Type B pancreatic cell (in vitro differentiated cells): ENCODE data around the gene C1R. TPM values are rescaled to one million over a fixed set of nuclear protein-coding genes. Genes with fewer than 3 reads are reported as not detected.

ENCODE experiments used
- DNase-seq: peaks from one replicate; pipeline ENCODE4 v3.0.0; 2021; ENCODE audit warnings: mixed read lengths; ENCODE audit not compliant: unreplicated experiment; ENCODE audit errors: extremely low spot score
- H3K27ac Mint-ChIP-seq: 2 replicates; pipeline ENCODE4 v1.8.0; 2021; ENCODE audit warnings: mild to moderate bottlenecking, mixed read lengths
- H3K27me3 Mint-ChIP-seq: 2 replicates; pipeline ENCODE4 v1.8.0; 2021; ENCODE audit warnings: mixed read lengths
- H3K36me3 Mint-ChIP-seq: 2 replicates; pipeline ENCODE4 v1.8.0; 2021; ENCODE audit warnings: mixed read lengths
- H3K4me1 Mint-ChIP-seq: one replicate; pipeline ENCODE4 v1.8.0; 2021; ENCODE audit warnings: mixed read lengths; ENCODE audit not compliant: unreplicated experiment
- H3K4me3 Mint-ChIP-seq: 2 replicates; pipeline ENCODE4 v1.8.0; 2021; ENCODE audit warnings: mild to moderate bottlenecking, mixed read lengths
- H3K9me3 Mint-ChIP-seq: 2 replicates; pipeline ENCODE4 v1.8.0; 2021; ENCODE audit warnings: mixed read lengths
- total RNA-seq: library from RNA; stranded (reverse); gene quantifications from 2 replicates; pipeline ENCODE4 v1.2.1, GENCODE V29; 2021; ENCODE audit warnings: low replicate concordance
- TF ChIP-seq, protein P1 (sequence below): fragments of 200-600 bp; sonication (generic); conservative IDR thresholded peaks from 2 replicates; pipeline ENCODE4 v1.5.0; 2021; ENCODE audit warnings: antibody characterized with exemption, mild to moderate bottlenecking

The C1R gene
- total RNA-seq, 1 donor from 2014 or later, result 6.5 TPM

DNA sequence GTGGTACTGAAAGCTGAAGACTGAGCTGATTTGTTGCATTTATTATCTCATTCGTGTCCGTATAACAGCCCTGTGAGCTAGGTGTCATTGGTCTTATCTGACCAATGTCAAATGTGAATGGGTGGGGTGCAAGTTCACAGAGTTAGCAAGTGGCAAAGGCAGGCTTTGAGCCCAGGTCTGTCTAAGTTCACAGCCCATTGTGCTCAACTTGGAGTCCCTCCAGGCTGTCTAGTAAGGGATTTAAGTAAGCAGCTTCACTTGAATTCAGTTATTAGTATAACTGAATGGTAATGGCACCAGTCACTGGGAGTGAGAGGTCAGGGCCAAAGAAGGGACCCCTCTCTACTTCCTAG, 23.3 kb downstream of the C1R start:
- no peak overlapping the region for H3K27ac Mint-ChIP-seq
- TF ChIP-seq, protein P1, sequence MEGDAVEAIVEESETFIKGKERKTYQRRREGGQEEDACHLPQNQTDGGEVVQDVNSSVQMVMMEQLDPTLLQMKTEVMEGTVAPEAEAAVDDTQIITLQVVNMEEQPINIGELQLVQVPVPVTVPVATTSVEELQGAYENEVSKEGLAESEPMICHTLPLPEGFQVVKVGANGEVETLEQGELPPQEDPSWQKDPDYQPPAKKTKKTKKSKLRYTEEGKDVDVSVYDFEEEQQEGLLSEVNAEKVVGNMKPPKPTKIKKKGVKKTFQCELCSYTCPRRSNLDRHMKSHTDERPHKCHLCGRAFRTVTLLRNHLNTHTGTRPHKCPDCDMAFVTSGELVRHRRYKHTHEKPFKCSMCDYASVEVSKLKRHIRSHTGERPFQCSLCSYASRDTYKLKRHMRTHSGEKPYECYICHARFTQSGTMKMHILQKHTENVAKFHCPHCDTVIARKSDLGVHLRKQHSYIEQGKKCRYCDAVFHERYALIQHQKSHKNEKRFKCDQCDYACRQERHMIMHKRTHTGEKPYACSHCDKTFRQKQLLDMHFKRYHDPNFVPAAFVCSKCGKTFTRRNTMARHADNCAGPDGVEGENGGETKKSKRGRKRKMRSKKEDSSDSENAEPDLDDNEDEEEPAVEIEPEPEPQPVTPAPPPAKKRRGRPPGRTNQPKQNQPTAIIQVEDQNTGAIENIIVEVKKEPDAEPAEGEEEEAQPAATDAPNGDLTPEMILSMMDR, result no peak
- H3K9me3 Mint-ChIP-seq, result no peaks in the 10 kb centered on the region
- DNase-seq, result no peak
- no peaks in the 10 kb centered on the region for H3K36me3 Mint-ChIP-seq
- no peaks in the 10 kb centered on the region for H3K4me1 Mint-ChIP-seq
- H3K27me3 Mint-ChIP-seq, result peaks cover 39% of the 10 kb centered on the region
- H3K4me3 Mint-ChIP-seq, result no peak overlapping the region

DNA sequence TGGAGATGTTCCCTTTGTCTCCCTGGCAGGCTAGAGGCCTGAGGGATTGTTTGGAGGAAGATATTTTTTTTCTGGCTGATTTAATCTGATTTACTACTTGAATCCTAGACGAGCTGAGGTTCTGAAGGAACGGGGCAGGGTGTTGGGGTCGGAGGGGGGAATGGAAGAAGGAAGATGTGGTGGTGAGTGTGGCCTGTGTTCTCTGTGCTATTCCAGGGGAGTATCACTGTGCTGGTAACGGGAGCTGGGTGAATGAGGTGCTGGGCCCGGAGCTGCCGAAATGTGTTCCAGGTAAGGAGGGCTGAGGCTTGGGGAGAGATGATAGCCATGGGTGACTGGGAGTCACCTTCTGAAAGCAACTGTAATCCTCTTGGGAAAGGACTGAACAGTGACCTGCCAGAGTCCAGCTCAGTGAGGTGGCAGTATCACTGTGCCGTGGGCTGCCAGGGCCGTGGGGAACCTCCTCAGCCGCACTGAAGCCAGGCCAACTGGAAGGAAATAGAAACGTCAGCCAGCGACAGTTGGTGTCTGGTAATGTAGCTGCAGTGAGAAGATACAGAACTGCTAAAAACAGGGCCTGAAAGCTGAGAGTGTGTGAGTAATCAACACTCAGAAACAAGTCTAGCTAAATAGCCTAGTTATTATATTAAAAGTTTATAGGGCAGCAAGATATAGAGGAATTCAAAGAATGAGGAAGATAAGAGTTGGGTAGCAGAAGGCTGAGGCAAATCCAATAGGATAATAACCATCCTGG, 23.8 kb downstream of the C1R start:
- H3K27me3 Mint-ChIP-seq, result peaks cover 33% of the 10 kb centered on the region
- no peaks in the 10 kb centered on the region for H3K36me3 Mint-ChIP-seq
- H3K27ac Mint-ChIP-seq, result no peak overlapping the region
- TF ChIP-seq, protein P1, result no peak
- no peak for DNase-seq
- no peaks in the 10 kb centered on the region for H3K9me3 Mint-ChIP-seq
- H3K4me1 Mint-ChIP-seq, result no peaks in the 10 kb centered on the region
- H3K4me3 Mint-ChIP-seq, result no peak overlapping the region

DNA sequence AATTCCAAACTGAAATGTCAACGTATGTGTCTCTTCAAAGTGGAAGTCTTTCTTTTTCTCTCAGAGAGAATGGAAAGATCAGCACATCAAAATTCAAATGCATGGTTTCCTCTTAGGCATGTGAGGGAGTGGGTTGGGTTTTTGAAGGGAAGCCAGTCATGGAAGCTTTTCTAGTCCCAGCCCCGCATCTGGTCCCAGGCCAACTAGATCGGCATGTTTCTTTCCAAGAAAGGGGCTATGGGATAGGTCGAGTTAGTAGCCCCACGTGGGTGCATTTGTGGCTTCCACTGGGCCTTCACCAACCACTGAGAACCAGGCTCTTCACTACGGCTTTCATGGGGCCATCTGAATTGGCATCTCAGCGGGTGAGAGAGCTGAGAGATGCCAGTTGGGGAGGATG, 25.1 kb downstream of the C1R start:
- no peak for DNase-seq
- no peak overlapping the region for H3K4me3 Mint-ChIP-seq
- no peak overlapping the region for H3K27ac Mint-ChIP-seq
- H3K4me1 Mint-ChIP-seq, result no peaks in the 10 kb centered on the region
- H3K9me3 Mint-ChIP-seq, result no peaks in the 10 kb centered on the region
- H3K27me3 Mint-ChIP-seq, result peaks cover 35% of the 10 kb centered on the region
- TF ChIP-seq, protein P1, result no peak
- no peaks in the 10 kb centered on the region for H3K36me3 Mint-ChIP-seq

DNA sequence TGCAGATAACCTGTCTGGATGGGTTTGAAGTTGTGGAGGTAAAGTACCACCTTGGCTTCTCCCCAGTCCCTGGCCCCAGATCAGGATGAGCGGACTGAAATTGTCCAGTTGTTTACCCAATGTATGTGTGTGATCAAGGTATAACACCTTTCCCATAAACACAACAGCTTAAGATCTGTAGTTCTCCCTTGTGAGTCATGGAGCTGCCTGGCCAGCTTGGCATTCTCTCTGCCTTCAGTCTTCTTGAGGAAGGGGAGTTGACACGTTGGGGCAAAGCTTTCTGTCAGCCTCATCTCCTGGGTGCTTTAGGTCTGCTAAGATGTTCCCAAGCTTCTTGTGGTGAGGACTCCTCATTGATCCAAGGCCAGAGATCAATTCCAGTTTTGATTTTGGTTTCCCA, 25.6 kb downstream of the C1R start:
- Mint-ChIP-seq H3K9me3 (no peaks in the 10 kb centered on the region), H3K27me3 (peaks cover 30% of the 10 kb centered on the region), H3K27ac (no peak overlapping the region), H3K4me1 (no peaks in the 10 kb centered on the region), H3K4me3 (no peak overlapping the region), H3K36me3 (no peaks in the 10 kb centered on the region)
- TF ChIP-seq, protein P1, result no peak
- no peak for DNase-seq

DNA sequence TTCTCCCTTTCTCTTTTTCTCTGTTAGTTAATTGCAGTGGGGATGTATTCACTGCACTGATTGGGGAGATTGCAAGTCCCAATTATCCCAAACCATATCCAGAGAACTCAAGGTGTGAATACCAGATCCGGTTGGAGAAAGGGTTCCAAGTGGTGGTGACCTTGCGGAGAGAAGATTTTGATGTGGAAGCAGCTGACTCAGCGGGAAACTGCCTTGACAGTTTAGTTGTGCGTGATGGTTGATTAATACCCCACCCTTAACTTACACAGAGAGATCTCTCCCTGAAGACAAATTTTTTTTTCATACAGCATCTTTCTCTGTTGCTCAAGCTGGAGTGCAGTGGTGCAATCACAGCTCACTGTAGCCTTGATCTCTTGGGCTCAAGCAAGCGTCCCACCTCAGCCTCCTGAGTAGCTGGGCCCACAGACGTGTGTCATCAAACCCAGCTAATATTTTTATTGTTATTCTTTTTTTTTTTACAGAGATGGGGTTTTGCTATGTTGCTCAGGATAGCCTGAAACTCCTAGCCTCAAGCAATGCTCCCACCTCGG, 27.1 kb downstream of the C1R start:
- peaks cover 35% of the 10 kb centered on the region for H3K27me3 Mint-ChIP-seq
- no peaks in the 10 kb centered on the region for H3K4me1 Mint-ChIP-seq
- DNase-seq, result no peak
- H3K27ac Mint-ChIP-seq, result no peak overlapping the region
- TF ChIP-seq, protein P1, result no peak
- no peak overlapping the region for H3K4me3 Mint-ChIP-seq
- no peaks in the 10 kb centered on the region for H3K9me3 Mint-ChIP-seq
- no peaks in the 10 kb centered on the region for H3K36me3 Mint-ChIP-seq
